HG03097 (cell line): ENCODE data around the gene MTHFD1.

Source experiments
- ATAC-seq: cut with Tn5 transposase; IDR thresholded peaks from one replicate; pipeline ENCODE4 v1.9.1; 2021; ENCODE audit not compliant: unreplicated experiment, low FRiP score

MTHFD1 gene

DNA sequence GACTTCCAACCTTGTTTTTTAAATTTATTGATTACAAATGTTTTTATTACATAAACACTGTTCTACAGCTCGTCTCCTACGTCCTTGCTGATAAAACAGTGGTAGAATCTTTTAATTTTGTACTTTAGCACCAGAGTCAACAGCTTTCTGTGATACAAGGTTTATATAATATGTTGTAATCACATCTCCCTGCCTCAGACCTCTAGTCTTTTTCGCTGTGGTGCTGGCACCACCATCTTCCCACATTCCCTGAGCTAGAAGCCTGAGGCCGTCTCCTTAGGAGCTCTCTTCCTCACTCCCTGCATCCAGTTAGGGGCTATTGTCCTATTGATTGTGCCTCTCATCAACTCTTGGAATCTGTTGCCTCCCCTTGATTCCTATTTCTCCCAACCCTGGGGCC, 17.1 kb downstream of the MTHFD1 start:
- ATAC-seq: no peak

DNA sequence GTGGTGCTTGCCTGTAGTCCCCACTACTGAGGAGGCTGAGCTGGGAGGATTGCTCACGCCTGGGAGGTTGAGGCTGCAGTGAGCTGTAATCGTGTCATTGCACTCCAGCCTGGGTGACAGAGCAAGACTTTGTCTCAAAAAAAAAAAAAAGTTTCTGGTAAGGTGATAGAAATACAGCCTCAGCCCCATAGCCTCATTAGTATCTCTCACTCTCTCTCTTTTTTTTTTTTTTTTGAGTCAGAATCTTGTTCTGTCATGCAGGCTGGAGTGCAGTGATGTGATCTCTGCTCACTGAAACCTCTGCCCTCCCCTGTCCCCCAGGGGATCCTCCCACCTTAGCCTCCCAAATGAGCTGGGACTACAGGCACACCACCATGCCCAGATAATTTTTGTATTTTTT, 19.2 kb downstream of the MTHFD1 start:
- ATAC-seq: no peak

DNA sequence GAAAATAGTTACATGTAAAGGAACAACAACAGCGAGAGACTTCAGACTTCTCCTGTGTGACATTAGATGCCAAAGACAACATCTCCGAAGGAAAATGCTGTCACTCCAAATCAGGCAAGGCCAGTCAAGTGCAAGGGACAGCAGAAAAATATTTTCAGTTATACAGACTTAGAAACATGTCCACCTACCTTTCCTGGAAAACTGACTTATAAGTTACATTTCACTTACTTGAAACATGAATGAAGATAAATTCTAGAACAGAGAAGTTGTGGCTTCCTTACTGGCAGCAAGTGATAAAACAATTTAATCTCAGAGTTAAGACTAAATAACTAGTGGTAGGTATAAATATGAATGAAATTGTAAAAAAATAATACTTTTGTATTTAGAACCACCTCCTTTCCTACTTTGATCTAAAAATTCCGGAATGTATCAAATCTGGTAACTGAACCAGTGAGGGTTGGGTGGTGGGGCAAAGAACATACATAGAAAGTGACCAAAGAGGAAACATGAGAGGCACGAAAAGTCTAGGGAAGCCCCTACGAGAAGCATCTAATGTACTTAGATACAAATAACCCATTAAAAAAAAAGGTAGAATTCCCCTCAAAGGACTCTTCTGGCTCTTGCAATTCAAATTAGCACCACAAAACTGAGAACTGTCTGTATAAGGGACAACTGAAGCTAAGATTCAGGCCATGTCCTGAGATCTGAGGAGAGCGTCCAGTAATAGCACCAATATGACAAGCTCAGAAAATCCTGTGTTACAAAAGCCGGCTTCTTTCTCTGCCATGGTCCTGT, 21.2 kb downstream of the MTHFD1 start:
- ATAC-seq: no peak

DNA sequence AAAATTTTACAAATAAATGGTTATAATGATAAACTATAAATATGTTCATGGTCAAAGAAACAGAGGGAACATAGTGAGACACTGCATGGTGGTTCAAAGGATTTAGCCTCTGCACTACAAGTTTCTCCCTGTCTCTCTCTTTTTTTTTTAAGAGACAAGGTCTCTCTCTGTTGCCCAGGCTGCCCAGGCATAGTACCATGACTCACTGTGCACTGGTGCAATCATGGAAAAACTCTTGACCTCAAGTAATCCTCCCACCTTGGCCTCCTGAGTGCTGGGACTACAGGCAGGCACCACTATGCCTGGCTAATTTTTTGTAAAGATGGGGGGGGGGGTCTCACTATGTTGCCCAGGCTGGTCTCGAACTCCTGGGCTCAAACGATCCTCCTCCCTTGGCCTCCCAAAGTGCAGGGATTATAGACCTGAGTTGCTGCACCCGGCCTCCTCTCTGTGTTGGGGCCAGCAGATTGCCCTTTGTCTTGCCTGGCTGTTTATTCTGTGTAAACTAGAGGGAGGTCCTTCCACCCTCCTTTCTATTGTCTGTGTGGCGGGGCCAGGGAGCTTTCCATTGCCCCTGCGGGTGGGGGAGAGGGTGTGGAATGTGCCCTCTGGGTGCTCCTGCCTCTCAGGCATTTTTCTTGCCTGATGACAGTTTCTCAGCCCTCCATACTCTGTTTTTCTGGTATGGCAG, 22.1 kb downstream of the MTHFD1 start:
- no peak for ATAC-seq

DNA sequence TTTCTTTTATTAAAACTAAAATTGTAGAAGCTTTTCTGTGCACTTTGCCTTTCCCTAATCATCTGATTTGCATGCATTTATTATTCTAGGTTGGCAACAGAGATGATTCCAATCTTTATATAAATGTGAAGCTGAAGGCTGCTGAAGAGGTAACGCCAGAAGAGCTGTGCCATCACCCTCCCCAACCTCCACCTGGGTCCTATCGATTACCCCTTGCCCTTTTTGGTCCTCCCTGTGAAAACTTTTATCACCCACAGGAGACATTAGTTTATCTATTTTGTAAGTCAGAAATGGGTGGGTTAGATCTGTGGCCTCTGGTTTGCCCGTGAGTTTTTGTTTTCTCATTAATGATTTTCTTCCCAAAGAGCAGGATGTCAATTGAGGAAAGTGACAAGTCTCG, 22.8 kb downstream of the MTHFD1 start:
- no peak for ATAC-seq

DNA sequence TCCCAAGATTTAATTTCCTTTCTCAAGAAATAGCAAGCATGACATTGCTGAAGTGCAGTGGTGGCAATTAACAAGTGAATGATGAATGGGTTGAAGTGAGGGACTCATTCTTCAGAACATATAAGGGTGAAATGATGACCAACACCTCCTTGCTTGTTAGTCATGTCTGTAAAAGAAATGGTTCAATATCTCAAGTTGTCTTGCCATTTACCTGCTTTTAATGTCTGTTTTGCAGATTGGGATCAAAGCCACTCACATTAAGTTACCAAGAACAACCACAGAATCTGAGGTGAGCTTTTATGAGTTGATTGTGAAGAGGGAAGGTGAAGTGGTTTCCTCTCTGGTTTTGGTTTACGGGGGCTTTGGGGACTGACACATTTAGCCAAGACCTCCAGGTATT, 24.1 kb downstream of the MTHFD1 start:
- ATAC-seq: no peak

DNA sequence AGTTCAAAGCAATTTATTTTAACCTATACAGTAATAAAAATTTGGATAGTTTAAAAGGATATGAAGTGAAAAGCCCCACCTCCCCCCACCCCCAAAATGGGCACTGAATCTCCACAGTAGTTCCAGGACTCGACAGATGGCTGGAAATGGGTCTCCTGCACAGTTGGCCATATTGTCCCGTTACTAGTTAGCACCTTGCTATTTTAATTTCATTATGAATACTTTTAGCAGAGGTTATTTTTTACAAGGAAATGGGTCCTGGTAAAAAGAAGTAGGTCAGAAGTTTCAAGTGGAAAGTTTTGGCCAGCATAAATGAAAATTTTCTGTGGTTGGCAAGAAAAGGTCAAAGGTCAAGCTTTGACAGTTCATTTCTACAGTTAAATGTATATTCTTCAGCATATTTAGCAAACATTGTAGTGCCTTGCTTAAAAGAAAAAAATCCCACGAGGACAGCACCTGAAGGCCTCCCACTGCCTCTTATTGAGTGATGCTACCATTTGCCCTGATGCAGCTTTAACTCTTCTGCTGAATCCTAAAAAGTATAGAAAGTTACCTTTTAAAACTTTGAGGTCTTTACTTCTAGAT, 28.3 kb downstream of the MTHFD1 start:
- ATAC-seq: no peak

DNA sequence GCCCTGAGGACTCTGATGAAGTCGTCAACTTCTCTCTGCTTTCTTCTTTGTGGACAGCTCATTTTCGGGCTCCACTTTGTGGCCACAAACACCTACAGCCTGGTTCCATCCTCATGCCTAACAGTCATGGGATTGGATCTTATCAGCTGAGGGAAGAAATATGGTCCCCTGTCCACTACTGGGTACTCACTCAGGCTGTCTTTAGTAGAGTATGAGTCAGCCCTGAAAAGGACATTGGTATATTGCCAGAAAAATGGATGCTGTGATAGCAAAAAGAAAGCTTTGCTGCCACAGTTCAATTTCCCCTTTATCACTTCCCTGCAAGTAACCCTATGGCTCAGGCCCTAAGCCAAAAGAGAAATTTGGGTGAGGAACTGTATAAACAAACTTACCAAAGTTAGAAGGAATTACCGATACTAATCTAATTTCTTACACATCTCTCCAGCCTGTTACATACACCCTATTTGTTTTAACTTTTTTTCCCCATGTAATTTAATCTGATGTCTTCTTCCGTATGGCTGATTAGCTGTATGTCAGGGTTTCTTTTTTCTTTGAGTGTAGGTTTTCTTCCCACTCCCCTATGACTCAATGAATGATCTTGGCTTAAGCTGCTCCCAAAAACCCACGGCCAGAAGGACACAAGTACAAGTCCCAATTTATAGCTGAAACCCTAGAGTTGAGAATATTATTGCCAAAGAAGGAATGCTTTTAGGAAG, 29.1 kb downstream of the MTHFD1 start:
- ATAC-seq: no peak

DNA sequence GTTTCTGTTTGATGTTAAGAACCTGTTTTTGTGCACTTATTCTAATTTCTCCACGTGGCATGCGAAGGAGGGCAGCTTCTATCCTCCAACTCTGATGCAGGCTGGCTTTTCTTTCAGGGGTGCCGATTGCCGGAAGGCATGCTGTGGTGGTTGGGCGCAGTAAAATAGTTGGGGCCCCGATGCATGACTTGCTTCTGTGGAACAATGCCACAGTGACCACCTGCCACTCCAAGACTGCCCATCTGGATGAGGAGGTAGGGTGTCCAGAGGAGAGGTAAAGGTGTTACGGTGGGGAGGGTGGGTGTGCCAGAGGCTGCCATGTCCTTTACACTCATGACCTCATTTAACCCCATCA, 29.6 kb downstream of the MTHFD1 start:
- ATAC-seq: no peak

DNA sequence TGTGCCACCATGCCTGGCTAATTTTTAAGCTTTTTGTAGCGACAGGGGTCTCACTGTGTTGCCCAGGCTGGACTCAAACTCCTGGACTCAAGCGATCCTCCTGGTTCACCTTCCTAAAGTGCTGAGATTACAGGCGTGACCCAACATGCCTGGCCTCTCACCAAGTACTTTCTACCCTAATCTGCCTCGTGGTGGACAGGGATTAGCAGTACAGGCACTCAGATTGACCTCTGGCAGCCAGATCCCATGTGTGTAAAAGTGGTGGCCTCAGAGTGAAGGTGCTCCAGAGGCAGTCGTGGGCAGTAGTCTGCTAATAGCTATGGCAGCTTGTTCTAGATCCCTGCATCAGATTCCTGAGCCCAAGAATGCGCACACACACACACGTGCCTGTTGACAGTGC, 30.9 kb downstream of the MTHFD1 start:
- ATAC-seq: no peak

DNA sequence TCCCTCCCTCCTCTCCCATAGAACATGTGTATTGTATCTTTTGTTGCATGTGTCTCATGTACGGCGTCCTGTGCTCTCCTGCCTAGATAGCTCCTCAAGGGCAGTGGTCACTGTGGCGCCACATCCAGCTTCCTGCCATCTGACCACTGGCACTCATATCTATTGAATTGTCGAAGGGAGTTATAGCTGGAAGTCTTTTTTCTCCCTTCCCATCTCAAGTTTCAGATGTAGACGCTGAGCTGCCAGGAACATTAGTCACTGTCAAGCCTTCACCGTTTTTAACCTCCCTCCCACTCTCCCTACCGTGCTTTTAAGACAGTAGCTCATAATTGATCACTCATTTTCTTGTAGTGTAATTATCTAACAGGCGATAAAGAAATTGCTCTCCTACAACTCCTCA, 33.0 kb downstream of the MTHFD1 start:
- ATAC-seq: no peak

DNA sequence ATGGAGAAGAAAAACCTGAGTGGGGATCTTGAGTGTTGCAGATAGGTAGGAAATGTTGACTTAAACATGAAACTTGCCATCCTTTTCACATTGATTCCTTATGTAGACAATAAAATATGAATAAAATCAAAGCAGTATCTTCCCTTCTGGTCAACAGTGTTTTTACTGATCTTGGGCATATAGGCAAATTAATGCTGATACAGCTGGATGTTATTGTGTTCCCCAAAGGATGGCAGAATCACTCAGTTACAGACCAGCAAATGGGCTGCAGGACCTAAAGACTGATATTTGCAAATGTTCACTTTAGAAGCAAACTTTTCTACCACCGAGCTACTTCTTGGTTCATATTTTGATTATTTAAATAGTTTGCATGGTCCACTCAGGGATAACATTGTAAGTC, 33.9 kb downstream of the MTHFD1 start:
- ATAC-seq: no peak

DNA sequence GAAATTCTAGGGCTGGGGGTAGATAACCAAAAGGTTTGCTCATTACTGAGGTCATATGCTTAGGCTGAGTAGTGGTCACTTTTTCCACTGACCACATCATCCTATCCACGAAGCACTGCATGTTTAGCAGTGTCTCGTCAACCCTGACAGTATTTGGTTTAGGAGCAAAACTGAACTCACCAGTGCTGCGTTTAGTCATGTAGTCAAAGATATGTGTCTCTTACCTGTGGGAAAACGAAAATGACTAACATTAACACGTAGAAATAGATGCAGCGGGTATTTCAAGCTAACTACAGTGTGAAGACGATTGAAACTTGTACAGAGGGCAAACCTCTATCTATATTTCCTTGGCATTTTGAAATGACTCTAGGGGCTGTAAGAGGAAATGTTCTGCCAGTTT, 34.6 kb downstream of the MTHFD1 start:
- ATAC-seq: no peak

DNA sequence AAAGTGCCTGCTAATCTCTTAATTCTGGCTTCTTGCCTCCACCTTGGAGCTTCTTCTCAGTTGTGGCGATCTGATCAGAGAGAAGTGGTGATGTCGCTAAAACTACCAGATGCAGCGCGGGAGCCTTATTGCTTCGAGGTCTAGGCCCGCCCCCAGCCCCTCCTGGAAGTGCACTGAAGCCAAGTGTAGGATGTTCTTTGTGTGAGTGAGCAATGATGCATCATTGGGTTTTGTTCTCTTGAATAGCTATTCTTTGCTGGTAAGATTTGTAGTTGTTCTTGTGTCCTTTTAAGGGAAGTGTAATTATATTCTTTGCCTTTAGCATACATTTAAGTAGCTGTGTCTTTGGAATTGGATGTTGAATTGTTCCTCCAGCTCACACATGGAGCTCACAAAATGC, 35.8 kb downstream of the MTHFD1 start:
- ATAC-seq: no peak

DNA sequence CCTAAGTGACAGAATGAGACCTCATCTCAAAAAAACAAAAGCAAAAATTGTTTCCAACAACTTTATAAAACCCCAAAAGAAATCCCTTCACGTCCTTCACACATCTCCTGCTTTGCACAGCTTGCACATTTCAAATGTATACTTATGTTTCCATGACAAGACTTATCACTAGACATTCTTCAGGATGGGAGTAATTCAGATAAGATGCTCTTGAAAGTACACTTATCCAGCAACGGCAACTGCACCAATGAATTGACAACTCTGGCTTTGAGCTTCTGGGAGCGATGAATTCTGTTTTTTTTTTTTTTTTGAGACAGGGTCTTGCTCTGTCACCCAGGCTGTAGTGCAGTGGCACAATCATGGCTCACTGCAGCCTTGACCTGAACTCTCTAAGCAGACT, 46.4 kb downstream of the MTHFD1 start:
- ATAC-seq: no peak

DNA sequence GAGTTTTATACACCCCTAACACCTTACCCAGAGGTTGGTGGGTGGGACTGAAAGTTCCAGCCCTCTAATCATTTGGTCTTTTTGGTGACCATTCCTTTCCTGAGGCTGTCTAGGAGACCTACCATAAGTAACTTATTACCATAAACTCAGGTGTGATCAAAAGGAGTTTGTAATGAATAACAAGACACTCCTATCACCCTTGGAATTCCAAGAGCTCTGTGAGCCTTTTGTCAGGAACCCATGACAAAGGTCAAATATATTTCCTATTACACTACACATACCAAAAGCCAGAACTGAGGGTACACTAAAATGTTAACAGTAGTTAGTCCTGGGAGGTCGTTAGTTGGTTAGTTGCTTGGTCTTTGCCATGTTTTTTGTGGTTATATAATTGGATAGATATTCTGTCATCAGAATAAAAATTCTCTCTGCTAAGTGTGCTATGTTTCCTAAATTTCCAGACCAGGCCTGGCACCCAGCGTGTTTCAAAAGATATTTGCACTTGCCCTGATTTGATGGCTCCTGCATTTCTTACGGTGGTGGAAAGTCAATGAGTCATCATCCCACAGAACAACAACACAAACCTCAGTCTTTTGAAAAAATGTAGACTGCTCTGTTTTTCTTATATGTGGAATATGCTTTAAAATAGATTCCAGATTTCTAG, 50.2 kb downstream of the MTHFD1 start:
- no peak for ATAC-seq

DNA sequence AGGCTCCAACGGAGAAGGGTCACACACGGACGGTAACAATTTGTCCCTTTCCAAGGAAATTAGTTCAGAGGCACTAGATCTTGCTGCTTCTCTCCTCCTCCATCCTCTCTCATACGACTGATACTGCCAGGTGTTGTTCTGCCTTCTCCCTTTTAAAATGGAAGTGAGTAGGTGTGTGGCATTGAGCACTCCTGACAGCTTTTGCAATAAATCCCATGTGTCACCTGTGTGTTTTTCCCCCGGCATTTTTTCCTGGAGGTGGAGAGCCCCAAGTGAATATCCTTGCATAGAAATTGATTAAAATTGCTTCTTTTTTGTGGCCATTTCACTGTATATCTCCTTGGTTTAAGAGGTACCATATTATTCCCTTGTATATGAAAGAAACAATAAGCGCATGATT, 51.0 kb downstream of the MTHFD1 start:
- ATAC-seq: no peak

DNA sequence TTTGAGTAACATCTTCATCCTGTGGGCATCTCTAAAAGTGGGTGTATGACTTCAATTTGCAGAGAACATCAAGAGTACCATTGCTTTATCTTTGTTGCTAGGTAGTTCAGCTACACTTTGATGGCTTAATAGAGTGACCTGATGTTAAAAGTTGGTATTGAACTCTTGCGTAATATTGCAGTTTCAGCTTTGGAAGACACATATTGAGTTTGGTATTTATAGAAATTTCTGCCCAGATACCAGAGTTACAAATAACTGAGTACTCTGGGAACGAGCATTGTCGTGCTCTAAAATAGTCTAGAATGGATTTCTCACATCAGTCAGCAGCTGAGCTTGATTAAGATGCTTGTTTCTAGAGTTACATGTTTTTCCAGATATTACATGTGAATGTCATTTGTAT, 52.3 kb downstream of the MTHFD1 start:
- ATAC-seq: no peak

DNA sequence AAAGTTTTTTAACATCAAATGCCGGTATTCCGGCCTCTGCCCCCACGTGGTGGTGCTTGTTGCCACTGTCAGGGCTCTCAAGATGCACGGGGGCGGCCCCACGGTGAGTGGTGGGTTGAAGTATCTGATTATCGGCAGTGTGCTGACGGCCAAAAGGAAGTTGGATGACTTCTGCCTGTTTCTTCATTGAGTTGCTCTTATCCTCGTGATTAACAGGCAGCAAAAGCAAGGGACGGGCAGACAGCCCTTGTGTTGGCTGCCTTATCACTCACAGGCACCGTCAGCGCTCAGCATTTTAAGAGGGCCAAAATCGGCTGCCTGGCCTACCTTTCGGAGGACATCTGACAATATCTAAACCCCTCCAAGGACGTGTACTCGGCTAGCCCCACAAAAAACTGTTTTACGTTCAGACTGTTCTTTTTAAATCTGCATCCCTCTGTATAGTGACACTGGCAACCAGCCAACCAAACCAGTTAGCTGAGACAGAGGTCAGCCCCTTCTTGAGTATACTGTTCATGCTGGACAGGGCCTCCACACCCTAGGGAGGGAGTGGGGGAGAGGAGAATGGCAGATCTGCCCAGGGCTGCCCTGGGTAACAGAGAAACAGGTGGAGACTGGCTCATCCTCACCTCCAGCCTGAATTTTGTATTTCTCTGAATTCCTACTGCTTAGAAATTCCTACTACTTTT, 54.3 kb downstream of the MTHFD1 start:
- ATAC-seq: no peak

DNA sequence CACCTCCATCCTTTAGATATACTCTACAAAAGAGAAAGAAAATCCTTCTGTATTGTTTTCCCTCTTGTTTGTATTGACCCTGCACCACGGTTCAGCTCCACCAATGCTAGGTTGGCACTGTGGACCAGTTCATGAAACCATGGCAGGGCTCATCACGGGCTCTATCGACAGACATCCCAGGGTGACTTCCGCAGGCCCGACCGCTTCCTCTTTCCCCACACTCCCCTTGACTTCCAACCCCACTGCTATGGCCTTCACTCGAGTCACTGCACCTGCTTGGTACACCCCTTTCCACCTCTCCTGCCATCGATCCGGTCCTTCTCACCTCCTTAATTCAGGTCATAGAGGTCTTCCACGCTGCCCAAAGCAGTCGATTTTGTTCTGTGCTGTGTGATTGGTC, 56.0 kb downstream of the MTHFD1 start:
- no peak for ATAC-seq
